ENCODE measurements around the gene NKX6-1.

- TF ChIP-seq, protein P1, sequence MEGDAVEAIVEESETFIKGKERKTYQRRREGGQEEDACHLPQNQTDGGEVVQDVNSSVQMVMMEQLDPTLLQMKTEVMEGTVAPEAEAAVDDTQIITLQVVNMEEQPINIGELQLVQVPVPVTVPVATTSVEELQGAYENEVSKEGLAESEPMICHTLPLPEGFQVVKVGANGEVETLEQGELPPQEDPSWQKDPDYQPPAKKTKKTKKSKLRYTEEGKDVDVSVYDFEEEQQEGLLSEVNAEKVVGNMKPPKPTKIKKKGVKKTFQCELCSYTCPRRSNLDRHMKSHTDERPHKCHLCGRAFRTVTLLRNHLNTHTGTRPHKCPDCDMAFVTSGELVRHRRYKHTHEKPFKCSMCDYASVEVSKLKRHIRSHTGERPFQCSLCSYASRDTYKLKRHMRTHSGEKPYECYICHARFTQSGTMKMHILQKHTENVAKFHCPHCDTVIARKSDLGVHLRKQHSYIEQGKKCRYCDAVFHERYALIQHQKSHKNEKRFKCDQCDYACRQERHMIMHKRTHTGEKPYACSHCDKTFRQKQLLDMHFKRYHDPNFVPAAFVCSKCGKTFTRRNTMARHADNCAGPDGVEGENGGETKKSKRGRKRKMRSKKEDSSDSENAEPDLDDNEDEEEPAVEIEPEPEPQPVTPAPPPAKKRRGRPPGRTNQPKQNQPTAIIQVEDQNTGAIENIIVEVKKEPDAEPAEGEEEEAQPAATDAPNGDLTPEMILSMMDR (IDR thresholded peaks at IDR 0.05) = no peak
- TF ChIP-seq POLR2AphosphoS5 (IDR thresholded peaks at IDR 0.05) = no peak
Measured at GRCh38 chr4:84490663-84491062, 8.4 kb downstream of the NKX6-1 start.
